GM19395 (cell line): ENCODE data around the gene TGFB1I1.
"Not testable (repeated sequence)": the region's sequence is repeated elsewhere in the genome, so short reads cannot be mapped to it uniquely, and the experiment has no call there.

Experiments
- ATAC-seq: cut with Tn5 transposase; IDR thresholded peaks from one replicate; pipeline ENCODE4 v1.9.1; 2021; ENCODE audit warnings: mild to moderate bottlenecking, moderate library complexity; ENCODE audit not compliant: unreplicated experiment

The TGFB1I1 gene

DNA sequence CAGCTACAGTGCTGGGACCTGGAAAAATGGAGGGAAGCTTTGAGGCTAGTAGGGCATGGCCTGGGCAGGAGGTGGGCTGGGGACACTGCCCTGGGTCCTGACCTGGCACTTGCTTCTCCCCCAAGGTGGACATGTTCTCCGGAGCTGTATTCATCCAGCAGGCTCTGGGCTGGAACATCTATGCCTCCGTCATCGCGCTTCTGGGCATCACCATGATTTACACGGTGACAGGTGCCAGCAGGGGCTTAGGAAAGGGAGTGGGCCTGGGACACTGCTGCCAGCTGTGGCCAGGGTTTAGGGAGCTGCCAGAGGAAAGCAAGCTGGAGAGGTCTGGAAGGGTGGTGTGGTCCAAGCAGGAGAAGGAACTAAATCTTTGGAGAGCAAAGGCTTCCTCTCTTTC, 14.1 kb downstream of the TGFB1I1 start:
- no peak for ATAC-seq

DNA sequence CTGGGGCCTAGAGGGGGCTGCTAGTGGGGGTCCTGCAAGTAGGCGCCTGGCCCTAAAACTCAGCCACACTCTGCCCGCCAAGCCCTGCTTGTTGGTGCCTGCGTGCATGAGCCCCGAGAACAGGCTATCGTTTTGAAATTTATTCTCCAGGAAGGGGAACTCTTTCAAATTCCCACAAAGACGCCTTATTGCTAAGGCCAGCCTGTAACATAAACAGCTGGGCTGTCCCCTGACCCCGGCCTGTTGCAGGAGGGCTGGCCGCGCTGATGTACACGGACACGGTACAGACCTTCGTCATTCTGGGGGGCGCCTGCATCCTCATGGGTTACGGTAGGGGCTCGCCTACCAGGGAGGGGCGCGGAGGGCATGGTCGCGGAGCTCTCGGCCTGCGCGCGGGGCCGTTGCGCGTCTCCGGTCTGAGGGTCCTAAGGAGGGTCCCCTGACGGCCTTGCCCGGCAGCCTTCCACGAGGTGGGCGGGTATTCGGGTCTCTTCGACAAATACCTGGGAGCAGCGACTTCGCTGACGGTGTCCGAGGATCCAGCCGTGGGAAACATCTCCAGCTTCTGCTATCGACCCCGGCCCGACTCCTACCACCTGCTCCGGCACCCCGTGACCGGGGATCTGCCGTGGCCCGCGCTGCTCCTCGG, 15.2 kb downstream of the TGFB1I1 start:
- ATAC-seq: no peak

DNA sequence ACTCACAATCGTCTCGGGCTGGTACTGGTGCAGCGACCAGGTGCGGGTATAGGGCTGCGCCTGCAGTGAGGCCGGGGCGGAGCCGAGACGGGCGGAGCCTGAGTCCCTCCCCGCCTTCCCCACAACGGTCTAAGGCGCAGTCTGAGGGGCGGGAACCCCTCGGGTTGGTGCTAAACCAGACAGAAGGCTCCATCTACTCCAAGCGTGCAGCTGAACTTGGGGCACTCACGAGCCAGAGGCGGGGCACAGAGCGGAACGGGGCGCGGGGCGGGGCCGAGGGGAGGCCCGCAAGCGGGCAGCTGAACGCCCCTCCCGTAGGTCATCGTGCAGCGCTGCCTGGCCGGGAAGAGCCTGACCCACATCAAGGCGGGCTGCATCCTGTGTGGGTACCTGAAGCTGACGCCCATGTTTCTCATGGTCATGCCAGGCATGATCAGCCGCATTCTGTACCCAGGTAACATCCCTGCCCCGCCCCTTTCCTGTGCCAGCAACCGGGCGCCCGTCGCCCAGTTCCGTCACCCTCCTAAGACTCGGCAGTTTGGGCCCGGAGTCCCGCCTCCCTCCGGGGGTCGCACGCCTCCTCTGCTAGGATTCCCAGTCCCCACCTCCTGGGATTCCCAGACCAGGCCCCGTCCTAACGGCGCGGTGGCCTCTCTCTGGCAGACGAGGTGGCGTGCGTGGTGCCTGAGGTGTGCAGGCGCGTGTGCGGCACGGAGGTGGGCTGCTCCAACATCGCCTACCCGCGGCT, 15.9 kb downstream of the TGFB1I1 start:
- peak; percentile 80 for ATAC-seq

DNA sequence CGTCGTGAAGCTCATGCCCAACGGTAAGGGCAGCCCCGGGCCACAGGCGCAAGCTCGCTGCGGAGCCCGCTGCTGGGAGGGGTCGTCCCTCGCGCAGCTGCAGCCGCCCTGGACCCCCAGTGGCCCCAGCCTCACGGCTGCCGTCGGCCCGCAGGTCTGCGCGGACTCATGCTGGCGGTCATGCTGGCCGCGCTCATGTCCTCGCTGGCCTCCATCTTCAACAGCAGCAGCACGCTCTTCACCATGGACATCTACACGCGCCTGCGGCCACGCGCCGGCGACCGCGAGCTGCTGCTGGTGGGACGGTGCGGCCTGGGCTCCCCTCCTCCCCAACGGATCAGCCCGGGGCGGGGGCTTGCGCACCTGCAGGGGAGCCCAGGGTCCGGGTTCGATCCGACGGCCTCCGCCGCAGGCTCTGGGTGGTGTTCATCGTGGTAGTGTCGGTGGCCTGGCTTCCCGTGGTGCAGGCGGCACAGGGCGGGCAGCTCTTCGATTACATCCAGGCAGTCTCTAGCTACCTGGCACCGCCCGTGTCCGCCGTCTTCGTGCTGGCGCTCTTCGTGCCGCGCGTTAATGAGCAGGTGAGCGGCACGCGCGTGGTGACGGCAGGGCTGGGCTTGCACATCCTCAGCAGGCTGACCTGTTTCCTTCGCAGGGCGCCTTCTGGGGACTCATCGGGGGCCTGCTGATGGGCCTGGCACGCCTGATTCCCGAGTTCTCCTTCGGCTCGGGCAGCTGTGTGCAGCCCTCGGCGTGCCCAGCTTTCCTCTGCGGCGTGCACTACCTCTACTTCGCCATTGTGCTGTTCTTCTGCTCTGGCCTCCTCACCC, 16.7 kb downstream of the TGFB1I1 start:
- no peak for ATAC-seq

DNA sequence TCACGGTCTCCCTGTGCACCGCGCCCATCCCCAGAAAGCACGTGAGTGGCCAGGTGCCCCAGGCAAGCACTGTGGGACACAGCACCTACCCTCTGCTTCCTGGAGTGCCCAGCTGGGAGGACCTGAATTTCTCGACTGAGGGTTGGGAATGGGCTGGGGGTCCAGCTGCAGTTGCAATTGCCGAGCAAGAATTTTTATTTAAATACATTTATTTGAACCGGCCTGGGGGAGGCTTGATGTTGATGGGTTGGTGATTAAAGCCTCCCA, 17.3 kb downstream of the TGFB1I1 start:
- ATAC-seq: no peak

DNA sequence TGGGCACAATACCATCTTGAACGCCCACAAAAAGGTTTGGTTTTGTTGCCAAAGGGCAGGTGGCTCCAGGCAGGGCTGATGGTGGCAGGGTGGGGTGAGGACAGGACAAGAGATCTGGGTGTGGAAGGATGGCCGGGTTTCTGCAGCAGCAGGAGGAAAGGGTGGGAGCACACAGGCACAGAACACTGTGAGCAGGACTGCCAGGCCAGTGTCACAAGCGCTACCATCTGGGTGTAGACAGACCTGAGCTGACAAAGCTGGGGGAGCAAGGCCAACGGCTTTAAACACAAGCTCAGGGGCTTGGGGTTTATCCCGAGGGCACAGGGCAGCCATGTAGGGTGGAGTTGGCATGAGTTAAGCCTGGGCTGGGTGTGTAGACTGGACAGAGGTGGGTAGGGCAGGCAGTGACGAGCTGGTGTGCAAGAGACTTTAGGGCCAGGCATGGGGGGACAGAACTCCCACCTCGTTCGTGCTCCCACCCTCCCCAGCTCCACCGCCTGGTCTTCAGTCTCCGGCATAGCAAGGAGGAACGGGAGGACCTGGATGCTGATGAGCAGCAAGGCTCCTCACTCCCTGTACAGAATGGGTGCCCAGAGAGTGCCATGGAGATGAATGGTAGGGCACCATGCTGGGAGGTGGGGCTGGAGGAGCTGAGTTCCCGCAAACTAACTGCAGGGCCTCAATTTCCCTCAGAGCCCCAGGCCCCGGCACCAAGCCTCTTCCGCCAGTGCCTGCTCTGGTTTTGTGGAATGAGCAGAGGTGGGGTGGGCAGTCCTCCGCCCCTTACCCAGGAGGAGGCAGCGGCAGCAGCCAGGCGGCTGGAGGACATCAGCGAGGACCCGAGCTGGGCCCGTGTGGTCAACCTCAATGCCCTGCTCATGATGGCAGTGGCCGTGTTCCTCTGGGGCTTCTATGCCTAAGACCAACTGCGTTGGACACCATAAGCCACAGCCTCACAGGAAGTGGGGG, 17.9 kb downstream of the TGFB1I1 start:
- ATAC-seq: no peak

DNA sequence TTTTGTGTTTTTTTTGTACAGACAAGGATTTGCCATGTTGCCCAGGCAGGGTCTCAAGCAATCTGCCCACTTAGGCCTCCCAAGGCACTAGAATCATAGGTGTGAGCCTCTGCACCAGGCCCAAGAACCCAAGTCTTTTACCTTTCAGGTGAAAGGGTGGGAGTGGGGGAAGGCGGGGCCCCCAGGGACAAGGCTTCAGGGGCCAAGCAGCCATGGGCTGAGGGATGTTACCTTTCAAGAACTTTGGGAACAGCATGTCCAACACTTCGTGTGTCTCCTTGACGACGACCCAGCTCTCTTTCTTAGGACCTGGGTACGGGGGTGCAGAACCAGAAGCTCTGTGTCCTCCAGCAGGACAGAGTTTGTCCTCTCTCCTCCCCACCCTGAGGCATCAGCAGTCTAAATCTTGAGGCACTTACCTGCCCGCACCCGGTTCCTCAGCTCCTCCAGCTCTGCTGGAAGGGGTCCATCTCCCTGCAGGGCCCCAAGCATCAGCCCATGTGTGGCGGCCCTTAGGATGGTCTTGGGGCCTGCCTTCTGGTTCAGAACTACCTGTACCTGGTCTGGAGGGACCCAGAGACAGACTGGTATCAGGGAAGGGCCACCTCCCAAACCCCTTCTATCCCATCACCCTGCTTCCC, 19.9 kb downstream of the TGFB1I1 start:
- no peak for ATAC-seq

DNA sequence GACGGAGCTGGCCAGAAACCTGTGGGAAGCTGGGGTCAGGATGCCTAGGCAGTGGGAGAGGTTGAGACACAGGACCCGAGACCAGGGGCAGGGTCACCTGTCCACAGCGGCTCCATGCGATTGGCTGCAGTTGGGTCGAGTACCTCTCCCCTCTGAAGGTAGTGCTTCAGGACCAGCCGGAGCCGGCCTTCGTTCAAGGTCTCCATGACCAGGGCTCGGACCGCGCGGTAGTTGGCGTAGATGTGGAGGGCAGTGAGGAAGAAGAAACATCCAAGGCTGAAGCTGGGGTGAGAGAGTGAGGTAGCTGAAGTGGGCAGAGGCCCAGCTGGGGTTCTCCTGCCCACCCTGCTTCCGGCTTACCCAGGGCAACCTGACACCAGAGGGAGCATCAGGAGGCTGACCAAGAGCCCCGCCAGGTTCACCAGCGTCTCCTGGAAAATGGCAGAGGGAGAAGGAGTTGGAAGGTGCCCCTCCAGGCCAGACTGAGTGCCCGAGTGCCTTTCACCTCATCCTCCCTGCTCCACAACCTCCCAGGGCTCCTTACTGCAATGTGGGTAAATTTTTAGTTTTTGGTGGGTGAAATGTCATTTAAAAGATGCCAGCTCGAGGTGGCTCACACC, 21.7 kb downstream of the TGFB1I1 start:
- no peak for ATAC-seq

DNA sequence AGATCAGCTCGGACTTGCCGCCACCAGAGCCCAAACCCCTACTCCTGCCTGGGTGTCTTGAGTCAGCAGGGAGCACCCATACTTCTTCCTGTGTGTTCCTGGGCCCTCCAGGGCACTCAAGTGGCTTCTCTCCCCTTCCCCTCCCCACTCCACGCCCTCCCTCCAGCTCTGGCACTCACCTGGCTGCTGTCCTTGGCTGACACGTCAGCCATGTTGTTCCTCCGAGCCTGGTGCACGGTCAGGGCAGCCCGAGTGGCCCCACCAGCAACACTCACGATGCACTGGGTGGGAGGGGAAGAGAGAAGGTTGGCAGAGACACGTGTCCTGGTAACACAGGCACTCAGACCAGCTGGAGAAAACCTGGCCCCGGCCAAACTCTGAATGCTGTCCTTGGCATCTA, 24.7 kb downstream of the TGFB1I1 start:
- no peak for ATAC-seq

DNA sequence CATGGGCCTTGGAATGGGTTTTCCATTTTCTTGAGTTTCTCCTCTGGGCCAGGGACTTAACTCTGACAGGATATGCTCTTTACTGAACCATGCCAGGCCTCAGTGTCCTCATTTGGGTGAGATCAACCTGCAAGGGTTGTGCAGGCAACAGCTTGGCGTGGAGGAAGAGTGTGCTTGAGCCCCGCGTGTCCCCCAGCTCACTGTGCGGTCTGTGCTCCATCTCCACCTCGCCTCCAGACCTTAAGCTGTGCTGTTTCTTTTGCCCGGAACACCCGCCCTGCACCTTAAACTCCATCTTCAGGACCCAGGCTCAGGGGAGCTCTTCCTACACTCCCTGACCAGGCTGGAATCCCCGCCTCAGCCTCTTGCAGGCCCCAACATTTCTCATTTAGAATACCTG, 26.5 kb downstream of the TGFB1I1 start:
- ATAC-seq: no peak

DNA sequence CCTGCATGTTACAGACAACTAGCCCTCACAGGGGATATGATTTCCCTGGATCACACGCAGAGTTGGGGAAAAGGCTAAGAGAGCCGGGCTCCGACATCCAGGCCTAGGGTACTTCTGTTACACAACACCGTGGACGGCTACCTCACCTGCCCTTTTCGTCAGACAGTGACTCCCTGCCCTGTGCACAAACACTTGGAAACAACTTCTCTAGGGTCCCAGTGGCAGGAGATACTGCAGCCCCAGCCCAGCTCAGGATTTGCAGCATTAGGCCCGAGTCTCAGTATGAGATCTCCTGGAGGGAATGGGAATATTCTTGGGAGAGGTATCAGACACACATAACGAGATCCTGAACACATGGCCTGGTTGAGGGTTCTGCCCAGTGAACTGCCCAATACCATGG, 28.0 kb downstream of the TGFB1I1 start:
- no peak for ATAC-seq

DNA sequence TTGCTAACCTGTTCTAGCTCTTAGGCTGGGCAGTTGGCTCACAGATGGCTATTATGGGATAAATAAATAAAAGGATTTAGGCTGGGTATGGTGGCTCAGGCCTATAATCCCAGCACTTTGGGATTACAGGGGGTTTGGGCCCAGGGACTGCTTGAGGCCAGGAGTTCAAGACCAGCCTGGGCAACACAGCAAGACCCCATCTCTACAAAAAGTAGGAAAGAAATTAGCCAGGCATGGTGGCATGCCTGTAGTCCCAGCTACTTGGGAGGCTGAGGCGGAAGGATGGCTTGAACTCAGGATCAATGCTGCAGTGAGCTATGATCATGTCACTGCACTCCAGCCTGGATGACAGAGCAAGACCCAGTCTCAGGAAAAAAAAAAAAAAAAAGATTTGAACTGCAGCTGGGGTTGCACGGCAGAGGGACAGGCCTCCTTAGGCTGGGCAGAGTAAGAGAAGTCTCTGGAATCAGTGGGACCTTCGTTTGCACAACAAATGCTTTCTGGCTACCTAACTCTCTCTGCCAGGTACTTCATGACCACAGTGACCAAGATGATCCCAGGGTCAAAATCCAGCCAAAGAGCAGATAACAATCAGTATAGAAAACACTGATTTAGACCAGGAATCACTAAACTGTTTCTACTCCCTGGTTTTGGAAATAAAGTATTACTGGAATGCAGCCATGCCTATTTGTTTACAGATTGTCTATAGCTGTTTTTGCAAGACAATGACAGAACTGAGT, 29.4 kb downstream of the TGFB1I1 start:
- ATAC-seq: no peak

DNA sequence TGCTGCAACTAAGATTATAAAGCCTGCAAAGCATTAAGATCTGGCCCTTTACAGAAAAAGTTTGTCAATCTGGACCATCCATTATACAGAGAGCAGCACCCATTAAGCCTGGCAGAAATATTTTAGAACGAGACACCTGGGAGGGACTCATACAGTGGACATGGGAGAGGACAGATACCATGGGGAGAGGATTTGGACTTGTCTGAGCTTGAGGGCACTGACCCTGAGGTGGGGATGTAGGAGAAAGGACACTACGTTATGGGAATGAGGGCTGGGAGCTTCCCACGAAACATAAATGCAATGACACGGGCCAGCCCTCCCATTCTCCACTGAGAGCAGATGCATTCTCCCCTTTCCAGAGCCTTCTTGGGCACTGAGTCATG, 30.0 kb downstream of the TGFB1I1 start:
- no peak for ATAC-seq

DNA sequence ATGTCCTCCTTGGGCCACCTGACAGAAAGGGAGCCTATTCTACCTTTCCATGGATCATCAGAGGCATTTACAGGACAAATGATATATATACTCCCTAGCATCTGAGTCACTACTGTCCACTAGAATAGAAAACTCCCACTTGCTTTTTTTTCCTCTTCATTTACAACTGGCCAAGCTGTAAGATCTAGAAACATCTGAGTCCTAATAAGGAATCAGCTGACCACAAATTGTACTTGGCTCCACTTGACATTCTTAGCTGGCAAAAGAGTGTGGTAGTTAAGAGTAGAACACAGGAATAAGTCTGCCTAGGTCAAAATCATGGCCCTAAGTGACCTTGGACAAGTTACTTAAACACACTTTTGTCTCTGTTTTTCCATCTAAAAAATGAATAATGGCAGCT, 31.0 kb downstream of the TGFB1I1 start:
- ATAC-seq: no peak

DNA sequence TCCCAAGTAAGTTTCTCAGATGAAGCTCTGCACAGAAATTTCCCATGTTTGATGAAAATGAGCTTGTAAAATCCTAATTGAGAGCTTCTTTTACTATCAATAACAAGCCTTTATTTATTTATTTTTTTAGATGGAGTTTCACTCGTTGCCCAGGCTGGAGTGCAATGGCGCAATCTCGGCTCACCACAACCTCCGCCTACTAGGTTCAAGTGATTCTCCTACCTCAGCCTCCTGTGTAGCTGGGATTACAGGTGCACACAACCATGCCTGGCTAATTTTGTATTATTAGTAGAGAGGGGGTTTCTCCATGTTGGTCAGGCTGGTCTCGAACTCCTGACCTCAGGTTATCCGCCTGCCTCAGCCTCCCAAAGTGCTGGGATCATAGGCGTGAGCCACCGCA, 31.6 kb downstream of the TGFB1I1 start:
- not testable (repeated sequence) for ATAC-seq

DNA sequence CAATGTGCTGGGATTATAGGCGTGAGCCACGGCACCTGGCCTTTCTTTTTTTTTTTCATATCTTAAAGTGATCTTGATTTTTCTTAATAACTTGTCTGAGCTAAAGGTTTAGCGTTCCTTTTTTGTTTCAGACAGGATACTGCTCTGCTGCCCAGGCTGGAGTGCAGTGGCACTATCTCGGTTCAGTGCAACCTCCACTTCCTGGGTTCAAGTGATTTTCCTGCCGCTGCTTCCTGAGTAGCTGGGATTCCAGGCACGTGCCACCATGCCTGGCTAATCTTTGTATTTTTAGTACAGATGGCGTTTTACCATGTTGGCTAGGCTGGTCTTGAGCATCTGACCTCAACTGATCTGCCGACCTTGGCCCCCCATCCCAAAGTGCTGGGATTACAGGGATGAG, 32.2 kb downstream of the TGFB1I1 start:
- ATAC-seq: no peak

DNA sequence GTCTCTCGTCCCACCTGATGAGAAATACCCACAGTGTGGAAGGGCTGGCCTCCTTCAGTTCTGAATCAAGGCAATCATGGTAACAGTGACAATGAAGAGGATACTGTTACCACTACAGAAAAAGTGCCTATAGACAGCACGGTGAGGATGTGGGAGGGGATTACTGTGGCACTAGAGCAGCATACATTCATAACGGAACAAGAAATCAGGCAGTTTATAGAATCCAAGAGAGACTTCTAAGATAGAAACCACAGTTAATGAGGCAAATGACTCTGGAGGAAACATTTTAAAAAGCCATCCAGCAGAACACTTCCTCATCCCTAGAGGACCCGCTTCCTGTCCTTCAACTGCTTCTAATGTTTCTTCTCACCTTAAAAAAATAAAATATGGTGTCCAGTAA, 33.5 kb downstream of the TGFB1I1 start:
- ATAC-seq: peak; percentile 45

DNA sequence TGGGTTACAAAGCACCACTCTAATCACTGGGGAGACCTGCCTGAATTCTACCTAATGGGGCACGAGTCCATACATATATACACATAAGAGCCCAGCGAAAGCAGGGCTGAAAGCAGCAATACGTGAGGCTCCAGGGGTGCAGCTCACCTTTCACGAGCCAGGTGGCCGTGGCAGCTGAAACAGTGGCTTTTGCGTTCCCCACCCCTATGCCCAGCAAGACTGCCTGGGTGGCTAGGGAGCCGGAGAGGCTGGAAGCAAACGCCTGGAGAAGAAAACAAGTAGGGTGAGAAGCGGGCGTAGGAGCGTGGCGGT, 35.6 kb downstream of the TGFB1I1 start:
- ATAC-seq: peak; percentile 11

DNA sequence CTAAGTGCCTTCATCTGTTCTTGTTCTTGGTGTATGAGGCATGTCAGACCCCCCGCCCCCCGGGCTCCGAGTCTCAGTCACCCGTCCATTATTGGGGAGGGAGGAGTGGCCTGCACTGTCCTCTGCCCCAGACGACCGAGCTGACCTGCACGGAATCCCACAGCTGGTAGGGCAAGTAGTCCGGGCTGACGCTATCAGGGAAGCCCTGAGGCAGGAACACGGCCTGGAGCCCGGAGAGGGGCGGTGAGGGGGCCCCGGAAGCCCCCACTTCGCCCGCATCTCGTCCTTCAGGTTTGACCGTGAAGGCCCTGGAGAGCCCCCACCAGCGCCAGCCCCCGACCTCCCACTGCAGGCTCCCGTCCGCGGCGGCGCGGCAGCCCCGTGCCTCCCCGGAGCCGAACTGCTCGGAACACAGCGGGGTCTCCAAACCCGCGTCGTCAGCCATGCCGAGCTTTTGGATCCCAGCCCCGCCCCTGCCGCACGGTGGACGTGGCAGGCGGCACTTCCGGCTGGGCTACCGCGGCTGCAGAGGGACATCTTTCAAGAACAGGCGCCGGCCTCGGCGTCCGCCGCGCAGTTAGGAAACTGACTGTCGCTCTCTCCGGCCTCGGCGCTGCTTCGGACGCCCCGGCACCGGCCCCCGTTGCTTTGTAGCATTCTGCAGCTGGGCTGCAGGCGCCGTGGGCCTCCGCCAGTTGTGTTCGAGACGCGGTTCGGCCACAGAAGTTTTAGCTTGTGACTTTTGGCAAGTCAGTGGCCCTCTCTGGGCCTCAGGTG, 36.2 kb downstream of the TGFB1I1 start, which contains the start of gene RUSF1:
Gene RUSF1, minus strand, starts transcription at position 463 of the 777 bp plus-strand sequence. Its CDS starts 18 bp downstream, at position 445.
- peak; percentile 81 for ATAC-seq
